Germinal center (tissue), 1 donor: Measurements from ENCODE around the gene ZNF609.
A peak's percentile ranks its signal among the peaks of the same experiment; 100 is the strongest.

Experiments
- DNase-seq: peaks from one replicate; pipeline ENCODE4 v3.0.0; 2012; ENCODE audit warnings: mixed read lengths, low spot score

The ZNF609 gene

DNA sequence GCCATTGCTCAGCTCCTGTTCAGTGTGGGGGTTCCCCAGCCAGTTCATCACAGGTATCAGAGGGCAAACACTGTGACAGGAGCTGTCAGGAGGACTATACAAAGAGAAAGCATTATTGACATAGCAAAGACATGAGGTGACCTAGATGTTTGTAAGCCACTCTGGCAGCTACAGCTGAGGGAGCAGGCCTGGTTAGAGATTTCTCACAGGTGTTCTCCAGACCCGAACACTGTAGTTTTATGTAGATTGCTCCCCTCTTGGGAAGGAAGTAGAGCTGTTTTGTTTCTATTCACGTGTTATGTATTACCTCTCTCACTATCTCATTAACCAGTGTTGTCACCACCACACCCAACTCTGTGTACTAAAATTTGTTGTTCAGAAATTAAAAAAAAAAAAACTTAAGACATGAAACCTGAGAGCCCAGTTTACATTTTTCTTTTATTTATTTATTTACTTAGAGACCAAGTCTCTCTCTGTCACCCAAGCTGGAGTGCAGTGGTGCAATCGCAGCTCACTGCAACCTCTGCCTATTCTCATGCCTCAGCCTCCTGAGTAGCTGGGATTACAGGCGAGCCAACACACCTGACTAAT is 191.3 kb downstream of the ZNF609 start:
- DNase-seq, result peak; percentile 68

DNA sequence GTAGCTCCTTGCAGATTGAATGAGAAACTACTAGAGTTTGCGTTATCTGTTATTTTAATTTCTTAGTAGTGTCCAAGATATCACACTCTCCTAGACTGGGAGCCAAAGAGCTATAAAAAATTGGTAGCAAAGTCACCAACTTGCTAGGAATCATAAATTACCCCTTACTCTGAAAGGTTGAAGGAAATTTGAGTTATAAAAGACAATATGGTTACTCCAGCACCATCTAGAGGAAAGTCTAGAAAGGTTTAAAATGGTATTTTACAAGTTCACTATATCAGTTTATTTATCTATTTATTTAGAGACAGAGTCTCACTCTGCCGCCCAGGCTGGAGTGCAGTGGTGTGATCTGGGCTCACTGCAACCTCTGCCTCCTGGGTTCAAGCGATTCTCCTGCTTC is 193.4 kb downstream of the ZNF609 start:
- DNase-seq, result no peak

DNA sequence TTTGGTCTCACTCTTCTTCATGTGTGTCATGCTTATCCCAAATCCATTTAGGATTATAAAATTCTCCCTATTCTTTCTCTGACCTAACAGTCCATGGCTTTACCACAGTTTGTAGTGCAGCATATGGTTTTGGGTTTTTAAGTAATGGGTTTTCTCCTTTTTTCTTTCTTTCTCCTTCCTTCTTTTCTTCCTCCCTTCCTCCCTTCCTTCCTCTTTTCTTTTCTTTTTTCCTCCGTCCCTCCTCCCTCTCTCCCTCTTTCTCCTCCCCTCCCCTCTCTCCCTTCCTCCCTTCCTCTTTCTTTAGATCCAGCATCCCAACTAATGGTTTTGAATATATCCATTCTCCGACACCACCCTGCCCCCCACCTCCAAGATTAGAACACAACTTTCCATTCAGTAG is 196.1 kb downstream of the ZNF609 start:
- DNase-seq, result no peak

GRCh38 chr15:64665179-64665578 is 204.8 kb downstream of the ZNF609 start:
- no peak for DNase-seq

- no peak for DNase-seq
These were observed 207.4 kb downstream of the ZNF609 start for GRCh38 chr15:64667736-64668161.

- no peak for DNase-seq
These were observed 213.5 kb downstream of the ZNF609 start for GRCh38 chr15:64673866-64674265.

GRCh38 chr15:64678126-64678819 is 217.9 kb downstream of the ZNF609 start:
- no peak for DNase-seq

DNA sequence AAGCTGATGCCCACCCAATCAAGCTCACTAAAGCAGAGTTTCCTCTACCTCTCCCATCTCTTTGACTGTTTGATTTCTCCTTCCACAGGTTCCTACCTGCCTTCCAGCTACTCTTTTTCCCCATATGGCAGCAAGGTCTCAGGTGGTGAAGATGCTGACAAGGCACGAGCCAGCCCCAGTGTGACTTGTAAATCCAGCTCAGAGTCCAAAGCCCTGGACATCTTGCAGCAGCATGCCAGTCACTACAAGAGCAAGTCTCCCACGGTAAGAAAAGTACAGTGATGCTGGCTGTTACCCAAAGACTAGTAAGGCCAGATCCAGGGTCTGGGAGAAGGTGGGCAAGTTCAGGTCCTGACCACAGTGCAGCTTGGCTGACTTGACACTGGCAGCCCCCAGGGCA is 219.7 kb downstream of the ZNF609 start:
- DNase-seq, result no peak

GRCh38 chr15:64681424-64682024 is 221.1 kb downstream of the ZNF609 start:
- DNase-seq, result peak; percentile 20

DNA sequence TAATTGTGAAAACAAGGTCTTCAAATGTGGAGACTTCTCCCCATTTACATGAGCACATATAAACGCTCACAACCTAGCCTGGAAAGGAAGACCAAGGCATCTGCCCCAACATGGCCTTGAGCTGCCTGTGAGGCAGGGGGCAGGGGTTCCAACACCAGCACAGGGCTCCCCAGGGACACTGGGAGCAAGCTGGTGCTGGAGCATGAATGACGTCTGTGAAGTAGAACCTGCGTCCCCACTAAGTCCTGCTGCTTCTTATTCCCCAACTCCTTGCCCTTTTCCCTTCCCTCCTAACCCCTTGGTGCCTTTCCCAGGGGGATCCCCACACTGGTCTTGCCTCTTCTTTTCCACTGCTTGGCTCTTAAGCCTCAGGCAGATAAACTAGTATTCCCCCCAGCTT is 221.9 kb downstream of the ZNF609 start:
- no peak for DNase-seq

GRCh38 chr15:64683378-64683777 is 223.0 kb downstream of the ZNF609 start:
- DNase-seq, result no peak

GRCh38 chr15:64685230-64685888 is 225.0 kb downstream of the ZNF609 start:
- no peak for DNase-seq

DNA sequence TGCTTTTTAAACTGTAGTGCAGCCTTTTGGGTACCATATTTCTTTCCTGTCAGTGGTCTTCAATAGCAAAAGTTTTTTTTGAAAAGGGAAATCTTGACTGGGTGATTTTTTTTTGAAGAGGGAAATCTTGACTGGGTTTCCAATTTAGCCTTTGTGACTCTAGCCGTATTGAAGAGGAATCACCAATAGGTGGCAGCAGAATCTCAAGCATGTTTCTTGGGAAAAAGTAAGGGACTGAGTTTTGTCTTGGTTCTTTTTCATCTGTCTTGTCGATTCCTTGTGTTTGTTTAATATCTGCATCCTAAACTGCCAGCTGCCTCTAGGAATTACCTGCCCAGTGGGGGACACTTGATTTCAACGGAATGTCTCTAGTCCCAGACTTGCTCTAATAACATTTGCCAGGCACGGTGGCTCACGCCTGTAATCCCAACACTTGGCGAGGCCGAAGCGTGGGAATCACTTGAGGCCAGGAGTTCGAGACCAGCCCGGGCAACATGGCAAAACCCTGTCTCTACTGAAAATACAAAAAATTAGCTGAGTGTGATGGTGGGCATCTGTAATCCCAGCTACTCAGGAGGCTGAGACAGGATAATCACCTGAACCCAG is 225.9 kb downstream of the ZNF609 start:
- peak; percentile 37 for DNase-seq

GRCh38 chr15:64687172-64687571 is 226.8 kb downstream of the ZNF609 start:
- no peak for DNase-seq

DNA sequence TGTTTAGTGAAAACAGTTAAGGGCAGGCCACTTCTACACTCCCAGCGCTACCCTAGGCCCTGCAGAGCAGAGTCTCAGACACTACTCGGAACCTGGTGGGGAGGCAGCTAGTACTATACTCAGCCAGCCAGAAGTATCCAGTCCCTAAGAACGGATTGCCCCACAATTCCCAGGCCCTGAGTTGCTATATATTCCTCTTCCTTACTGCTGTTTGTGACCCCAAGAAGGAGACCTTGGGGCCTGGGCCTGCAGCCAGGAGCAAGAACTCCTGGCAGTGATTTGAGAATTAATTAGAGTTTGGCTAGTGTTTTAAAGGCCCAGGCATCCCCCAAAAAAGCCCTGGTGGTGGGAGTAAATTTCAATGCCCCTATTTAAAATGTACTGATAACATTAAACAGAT is 227.3 kb downstream of the ZNF609 start:
- DNase-seq, result no peak

GRCh38 chr15:64688770-64689169 is 228.4 kb downstream of the ZNF609 start:
- no peak for DNase-seq

DNA sequence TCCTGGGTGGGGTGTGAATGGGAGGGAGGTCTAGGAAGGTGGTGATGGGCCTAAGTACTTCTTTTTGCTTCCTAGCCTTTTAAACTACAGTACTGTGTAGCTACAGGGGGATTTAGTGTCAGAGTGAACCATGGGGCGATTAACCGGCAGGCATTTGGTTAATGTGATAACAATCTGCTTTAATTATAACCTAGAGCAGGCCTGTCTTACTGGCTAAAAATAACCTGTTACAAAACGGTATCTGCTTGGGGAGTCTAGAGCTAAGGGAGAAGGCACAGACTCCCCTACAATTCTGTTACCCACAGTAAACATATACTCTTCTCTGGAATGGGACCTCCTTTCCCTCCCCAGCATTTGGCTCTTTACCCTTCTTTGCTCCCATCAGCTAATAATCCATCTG is 229.6 kb downstream of the ZNF609 start:
- DNase-seq, result no peak

- DNase-seq, result no peak
These were observed 230.4 kb downstream of the ZNF609 start for GRCh38 chr15:64690578-64691296.

- DNase-seq, result no peak
These were observed 231.7 kb downstream of the ZNF609 start for GRCh38 chr15:64691896-64692565.

- DNase-seq, result no peak
These were observed 232.8 kb downstream of the ZNF609 start for GRCh38 chr15:64693134-64693533.

DNA sequence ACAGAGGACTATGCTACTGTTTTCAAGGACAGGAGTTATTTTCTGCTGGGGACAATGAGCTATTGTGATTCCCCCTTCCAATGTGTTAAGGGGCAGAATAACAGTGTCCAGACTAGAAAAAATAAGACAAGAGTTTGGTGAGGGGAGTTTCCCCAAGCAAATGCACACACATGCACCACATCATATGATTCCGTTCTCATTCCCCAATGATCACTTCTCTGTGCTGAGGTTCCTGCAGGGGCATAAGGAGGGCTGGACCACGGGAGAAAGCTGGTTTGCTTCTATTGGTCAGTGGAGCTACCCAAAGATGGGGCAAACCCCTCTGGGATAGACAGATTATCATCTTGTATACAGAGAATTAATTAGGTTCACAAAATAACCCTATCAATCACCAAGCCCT is 234.4 kb downstream of the ZNF609 start:
- no peak for DNase-seq
